Smooth muscle cell of the brain vasculature (primary cell): Measurements from ENCODE around the gene UTS2B.

Source experiments
- DNase-seq: peaks from one replicate; pipeline ENCODE4 v3.0.0-alpha.2; 2012; ENCODE audit warnings: low read depth, low spot score

UTS2B gene

DNA sequence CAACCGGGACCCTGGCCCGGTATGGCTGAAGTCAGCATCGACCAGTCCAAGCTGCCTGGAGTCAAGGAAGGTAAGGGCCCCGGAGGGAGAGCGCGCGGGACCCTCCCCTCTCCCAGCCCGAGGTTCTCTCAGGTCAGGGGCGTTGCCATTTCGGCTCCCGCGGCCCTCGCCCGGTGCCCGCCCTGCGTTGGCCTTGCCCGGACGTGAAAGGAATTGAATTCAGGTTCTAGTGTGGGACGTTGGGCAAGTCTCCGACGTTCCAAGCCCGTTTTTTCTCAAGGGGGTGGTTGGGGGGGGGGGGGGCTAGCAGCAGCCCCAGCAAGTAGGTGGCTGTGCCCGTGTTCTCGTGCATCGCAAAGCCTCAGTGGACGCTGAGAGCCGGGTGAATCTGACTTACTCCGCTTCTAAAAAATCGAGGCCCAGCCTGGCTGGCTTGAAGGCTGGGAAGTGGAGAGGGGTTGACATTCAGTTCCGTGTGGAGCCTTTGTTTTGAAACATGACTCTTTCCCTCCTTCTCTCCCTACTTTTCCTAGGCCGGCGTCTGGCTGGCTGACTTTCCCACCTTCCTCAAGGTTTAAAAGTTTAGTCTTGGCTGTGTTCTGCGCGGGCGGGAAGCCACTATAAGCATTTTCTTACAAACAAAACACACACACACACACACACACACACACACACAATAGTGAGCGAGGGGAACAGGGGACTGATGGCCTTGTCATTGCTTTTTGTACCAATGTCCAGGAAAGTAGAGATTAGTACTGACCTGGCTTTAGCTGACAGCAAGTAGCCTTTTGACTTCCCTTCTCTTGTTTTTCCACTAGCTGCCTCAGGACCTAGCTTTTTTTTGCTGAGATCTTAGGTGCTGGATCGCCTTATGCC is at the start of gene UTS2B:
Gene UTS2B (minus strand): TSS at position 873 of the 876 bp plus-strand sequence. CDS start 48,337 bp downstream, outside the sequence.
- no peak for DNase-seq

GRCh38 chr3:191380001-191380400 is 49.7 kb upstream of the UTS2B start:
- no peak for DNase-seq

GRCh38 chr3:191379446-191379845 is 49.1 kb upstream of the UTS2B start:
- DNase-seq: no peak

- DNase-seq: no peak
Observed at GRCh38 chr3:191378142-191378812, 48.0 kb upstream of the UTS2B start.

- peak; percentile 45 for DNase-seq
Observed at GRCh38 chr3:191376516-191377141, 46.3 kb upstream of the UTS2B start.

- no peak for DNase-seq
Observed at GRCh38 chr3:191373327-191373726, 43.0 kb upstream of the UTS2B start.

DNA sequence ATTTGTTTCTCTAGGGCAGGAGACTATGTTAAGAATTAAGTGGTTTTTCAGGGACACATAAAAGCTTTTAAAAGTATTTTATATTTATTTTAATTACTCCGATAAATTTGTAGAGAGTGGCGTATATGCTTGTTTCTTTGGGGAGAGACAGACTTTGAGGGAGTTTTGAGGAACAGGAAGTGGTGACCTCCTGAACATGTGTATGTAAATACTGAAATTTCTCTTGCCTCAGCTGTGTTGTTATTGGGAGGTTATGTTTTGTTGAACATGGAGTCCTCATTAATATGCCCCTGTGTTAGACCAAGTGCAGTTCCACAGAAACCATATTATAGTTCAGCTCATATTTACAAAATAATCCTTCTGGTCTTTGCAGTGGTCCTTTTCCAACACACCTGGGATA is 41.8 kb upstream of the UTS2B start:
- no peak for DNase-seq

GRCh38 chr3:191369616-191370010 is 39.3 kb upstream of the UTS2B start:
- no peak for DNase-seq

DNA sequence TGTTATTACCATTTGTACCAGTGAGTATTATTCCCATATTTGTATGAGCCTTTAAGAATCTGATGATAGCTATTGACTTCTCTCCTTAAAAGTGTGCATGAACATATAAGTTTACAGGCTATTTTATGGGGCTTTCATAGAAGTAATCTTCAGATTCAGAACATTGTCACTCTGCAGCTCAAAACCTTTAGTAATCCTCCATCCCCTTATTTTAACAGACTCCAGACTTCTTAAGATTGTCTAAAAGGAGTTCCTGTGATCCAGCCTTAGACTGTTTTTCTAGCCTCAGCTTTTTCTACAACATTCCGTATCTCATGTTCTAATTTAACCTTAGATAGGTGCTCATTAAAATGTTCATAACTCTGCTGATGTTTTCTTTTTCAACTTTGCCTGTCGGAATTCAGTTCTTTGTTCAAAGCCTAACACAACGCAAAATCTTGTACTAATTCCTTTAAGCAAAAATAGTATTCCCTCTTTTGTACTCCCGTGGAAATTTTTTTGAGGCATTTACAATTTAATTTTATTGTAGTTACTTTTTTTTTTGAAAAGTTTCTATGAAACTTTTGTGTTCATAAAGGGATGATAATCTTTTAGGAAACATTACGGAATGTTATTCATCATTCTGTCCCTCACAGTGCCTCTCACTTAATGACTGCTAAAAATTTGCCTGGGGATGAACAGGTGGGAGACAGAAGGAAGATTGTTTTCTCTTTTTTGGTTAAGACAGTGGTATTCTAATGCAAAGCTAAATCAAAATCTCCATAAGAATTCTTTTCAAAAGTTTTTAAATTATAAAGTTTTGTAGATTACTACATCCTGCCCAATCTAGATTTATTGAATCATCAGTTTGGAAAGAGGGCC is 38.7 kb upstream of the UTS2B start:
- DNase-seq: no peak

DNA sequence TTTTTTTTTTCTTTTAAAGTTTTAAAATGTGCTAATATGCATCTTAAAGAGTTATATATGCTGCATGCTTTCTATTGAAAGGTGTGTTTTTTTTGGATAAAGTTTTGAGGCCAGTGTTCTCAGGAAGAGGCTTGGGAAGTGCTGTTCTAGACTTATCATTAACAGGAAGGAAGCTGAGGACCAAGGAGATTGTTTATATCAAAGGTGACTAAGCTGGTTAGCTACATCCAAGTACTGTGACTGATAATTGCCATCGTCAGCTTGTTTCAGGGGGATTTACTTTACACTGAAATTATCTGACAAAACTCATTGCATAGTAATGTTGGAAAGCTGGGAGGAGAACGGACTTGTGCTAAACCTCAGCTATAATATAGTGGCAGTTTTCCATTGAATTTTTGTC is 36.3 kb upstream of the UTS2B start:
- no peak for DNase-seq

- DNase-seq: no peak
Observed at GRCh38 chr3:191363221-191363620, 32.9 kb upstream of the UTS2B start.

DNA sequence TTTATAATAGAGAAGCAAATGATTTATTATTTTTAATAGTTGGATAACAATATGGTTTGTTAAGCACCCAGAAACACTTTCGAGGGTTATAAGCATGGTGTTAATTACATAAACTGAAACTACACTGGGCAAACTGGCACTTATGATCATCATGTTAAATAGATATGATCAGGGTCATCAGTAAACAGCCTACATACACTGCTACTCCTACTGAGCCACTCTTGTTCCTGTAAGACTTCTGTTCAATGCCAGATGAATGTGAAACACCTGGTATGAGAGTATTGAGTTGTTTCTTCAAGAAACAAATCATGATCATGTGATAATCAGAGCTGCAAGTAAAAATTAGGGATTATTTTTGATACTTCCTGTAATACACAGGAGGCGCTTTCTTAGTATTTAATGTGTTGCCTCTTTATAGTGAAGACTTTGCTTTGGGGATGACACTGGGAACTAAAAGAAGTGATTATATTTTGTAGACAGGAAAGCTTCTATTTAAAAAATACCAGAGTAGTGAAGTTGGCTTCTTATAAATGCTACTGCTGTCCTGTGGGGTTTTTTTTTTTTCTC is 32.3 kb upstream of the UTS2B start:
- DNase-seq: no peak

GRCh38 chr3:191362037-191362436 is 31.7 kb upstream of the UTS2B start:
- DNase-seq: no peak

DNA sequence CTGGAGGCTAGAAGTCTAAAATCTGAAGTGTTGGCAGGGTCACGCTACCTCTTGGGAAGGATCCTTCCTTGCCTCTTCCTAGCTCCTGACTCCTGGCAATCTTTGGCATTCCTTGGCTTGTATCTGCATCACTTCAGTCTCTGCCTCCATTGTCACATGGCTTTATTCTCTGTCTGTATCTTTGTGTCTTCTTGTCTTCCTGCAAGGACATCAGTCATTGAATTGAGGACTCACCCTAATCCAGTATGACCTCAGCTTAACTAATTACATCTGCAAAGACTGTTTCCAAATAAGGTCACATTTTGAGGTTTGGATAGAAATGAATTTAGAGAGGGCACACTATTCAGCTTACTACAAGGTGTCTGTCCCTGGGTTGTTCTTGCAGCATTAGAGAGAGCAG is 31.1 kb upstream of the UTS2B start:
- DNase-seq: no peak

DNA sequence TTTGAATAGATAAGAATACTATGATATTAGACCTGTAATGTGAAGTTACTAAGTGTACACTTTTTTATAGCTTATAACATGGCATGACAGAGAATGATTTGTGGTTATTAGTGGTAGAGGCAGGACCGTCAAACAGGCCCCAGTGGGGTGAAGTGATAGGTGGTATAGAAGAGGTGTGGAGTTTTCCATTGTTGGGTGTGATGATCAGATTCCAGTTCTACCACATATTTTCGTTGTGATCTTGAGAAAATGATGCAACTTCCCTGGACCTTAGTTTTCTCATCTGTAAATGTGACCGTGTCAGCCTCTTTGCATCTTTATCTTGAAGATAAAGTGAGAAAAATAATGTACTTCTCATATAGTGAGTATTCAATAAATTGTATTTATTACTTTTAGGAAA is 30.3 kb upstream of the UTS2B start:
- no peak for DNase-seq

DNA sequence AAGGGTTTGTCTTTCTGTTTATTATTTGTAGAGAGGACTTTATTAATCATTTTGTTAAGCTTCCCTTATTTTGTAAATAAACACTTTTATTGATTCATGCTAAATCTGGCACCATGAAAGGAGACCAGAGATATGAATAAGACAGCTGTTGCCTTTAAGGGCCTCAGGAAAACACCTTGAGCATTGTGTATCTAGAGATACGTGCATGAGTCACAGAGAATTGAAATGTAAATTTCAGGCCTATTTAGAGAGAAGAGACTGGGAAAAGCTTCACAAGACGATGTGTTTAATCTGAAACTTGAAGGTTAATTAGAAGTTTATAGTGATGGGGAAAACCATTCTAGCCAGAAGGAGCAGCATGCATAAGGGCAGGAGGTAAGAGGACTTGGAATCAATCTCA is 28.6 kb upstream of the UTS2B start:
- DNase-seq: no peak

GRCh38 chr3:191357909-191358308 is 27.6 kb upstream of the UTS2B start:
- DNase-seq: no peak

DNA sequence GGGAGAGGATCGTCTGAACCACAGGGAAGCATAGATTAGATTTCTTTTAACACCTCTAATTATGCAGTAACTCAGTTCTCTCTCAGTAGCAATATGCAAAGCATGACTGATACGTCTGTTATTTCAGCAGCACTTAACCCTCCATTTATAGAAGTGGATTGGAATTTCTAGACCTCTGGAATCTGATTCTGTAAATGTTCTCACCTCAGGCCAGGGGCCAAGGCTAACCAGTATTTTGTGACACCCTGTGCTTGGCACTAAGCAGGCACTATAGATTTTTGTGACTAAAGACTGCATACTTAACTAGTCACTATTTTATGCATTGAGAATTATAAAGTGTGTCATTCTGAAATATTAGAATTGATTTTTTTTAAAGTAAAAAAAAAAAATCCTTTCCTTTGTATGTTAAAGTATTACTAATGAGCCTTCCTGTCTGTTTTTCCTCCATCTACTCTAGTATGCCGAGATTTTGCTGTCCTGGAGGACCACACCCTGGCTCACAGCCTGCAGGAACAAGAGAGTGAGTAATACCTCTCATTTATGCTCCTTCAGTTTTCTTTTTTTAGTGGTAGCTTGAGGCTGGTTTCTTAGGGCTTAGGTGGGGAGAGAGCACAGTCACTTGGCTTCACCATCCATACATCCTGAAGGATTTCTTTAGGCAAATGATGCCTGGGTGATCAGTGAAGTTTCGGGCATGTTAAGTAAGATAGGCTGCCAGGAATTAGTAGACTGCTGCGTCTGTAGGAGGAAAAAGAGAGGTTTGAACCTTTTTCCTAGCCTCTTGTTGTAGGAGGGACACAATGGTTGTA is 26.5 kb upstream of the UTS2B start:
- DNase-seq: no peak

DNA sequence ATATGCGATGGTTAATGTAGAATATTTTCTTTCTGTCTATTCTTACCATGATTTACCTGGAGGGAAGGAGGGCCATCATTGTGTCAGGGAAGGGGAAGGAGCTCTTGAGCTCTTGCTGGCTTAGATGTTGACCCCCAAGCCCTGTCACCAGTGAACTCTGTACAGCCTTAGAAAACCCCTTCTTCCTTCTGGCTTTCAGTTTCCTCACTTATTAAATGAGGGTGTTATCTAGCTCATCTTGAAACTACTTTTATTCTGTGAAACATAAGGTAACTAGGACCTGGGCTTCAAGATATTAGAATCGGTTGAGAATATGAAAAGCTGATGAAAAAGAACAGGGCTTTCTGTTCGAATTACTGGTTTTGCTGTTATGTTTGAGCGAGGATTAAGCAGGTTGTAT is 25.1 kb upstream of the UTS2B start:
- no peak for DNase-seq

DNA sequence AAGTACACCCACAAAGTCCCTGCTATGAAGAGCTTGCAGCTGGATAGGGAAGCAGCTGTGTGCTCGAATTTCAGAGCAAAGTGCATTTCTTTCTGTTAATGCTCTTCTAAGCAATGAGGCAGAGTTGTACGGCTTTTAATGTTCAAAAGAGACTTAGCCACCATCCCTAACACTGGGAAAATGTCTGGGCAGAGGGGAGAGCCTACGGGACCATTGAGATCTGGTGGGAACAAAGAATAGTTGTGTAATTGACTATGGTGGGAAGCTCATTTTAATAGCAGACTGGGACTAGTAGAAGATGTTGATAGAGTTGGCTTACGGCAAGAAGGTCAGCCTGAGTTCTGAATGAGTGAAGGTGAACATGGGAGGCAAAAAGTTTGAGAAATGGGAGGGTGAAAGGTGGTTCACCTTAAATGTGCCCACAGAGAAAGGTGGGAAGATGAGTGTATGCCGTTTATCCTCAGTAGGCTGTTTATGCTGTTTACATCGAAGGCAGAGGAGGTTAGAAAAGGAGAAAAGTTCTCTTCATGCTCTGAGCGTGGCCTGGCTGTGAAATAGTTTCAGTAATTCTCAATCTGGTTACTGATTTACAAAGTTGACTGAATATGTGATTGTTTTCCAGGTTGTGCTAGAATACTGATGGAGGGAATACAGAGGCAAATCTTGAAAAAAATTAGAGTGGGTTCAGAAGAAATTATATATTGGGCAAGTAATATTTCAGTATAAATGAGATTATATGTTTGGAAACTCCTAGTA is 22.9 kb upstream of the UTS2B start:
- DNase-seq: no peak
